Measurements from ENCODE around the gene BIRC3.
"Not testable (repeated sequence)": the region's sequence is repeated elsewhere in the genome, so short reads cannot be mapped to it uniquely, and the experiment has no call there.

Gene BIRC3

DNA sequence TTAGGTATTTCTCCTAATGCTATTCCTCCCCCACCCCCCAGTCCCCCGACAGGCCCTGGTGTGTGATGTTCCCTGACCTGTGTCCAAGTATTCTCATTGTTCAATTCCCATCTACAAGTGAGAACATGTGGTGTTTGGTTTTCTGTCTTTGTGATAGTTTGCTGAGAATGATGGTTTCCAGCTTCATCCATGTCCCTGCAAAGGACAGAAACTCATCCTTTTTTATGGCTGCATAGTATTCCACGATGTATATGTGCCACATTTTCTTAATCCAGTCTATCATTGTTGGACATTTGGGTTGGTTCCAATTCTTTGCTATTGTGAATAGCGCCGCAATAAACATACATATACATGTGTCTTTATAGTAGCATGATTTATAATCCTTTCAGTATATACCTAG, 20.5 kb upstream of the BIRC3 start:
- DNase-seq, result not testable (repeated sequence)

DNA sequence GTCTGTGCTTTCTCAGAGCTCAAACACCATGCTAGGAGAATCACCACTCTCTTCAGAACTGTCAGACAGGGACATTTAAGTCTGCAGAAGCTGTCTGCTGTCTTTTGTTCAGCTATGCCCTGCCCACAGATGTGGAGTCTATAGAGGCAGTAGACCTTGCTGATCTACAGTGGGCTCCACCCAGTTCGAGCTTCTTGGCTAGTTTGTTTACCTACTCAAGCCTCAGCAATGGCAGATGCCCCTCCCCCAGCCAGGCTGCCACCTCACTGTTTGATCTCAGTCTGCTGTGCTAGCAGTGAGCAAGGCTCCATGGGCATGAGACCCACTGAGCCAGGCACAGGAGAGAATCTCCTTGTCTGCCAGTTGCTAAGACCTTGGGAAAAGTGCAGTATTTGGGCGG, 16.4 kb upstream of the BIRC3 start:
- not testable (repeated sequence) for DNase-seq

GRCh38 chr11:102302241-102302640, 15.0 kb upstream of the BIRC3 start:
- DNase-seq, result no peak

GRCh38 chr11:102304686-102305085, 12.6 kb upstream of the BIRC3 start:
- no peak for DNase-seq

DNA sequence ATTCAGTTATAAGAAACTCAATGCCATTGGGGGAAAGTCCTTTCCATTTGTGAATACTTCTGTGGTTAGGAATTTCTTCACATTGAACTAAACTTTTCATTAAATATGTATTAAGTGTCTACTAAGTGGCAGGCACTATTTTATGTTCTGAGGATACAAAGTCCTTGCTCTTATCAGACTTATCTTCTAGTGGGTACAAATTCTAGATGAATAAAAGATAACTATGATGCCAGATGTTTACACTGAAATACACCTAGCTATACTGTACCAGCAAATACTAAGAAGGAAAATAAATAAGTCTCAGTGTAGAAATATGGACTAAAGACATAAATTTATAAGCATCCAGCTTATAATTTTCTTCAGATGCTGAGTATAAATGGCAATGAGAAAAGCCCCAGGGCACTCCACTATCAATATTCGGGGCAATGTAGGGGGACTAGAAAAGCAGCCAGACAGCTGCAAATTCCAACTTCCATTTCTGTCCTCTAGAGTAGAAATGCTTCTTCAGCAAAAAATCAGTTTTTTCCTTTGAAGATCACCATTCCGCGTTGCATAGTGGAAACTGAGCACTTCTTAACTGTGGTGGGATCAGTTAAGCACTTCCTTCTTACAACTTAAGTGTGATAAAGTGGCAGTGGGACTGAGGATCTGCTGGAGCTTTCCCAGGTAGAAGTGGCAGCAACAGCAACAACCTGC, 11.8 kb upstream of the BIRC3 start:
- DNase-seq, result no peak

DNA sequence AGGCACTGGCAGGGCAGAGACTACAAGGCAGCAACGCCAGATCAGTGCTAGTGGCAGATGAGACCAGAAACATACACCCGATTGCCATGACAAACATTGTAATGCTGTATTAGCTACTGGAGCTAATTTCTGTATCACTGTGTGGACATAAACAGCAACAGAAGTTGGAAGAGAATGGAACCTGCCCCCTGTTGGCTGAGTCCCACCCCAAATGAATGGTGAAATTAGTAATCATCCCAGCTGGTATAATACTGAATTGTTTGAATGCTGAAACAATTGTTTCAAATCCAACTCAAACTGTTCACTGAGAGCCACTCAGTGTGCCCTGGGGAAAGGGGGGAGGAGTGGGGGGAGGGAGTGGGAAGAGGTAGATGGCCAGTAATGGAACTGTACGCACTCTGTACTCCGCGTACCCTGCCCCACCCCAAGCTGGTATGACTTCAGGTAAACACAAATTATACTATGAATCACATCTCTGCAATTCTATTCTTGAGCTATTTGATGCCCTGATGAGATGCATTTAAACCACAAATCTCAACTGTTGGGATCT, 11.2 kb upstream of the BIRC3 start:
- DNase-seq, result no peak

- no peak for DNase-seq
Measured at GRCh38 chr11:102306817-102307726, 10.2 kb upstream of the BIRC3 start.

- DNase-seq, result no peak
Measured at GRCh38 chr11:102307727-102308038, 9.6 kb upstream of the BIRC3 start.

GRCh38 chr11:102309621-102310541, 7.4 kb upstream of the BIRC3 start:
- no peak for DNase-seq

DNA sequence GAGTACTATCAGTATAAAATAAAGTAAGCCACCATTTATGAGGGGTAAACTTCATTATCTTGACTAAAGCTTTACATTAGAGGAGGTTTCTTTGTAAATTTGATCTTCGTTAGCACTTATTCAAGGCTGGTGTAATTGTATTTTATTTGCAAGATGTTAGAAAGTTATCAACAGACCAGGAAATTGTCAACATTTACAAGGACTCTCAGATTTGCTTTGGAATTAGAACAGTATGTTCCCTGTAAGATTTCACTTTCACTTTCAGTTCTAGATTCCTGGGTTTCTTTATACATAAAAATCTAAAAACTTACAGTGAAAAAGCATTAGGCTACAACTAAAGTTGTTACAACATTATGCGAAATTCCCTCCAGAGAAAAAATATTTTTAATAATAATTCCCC, 4.6 kb upstream of the BIRC3 start:
- DNase-seq, result no peak

DNA sequence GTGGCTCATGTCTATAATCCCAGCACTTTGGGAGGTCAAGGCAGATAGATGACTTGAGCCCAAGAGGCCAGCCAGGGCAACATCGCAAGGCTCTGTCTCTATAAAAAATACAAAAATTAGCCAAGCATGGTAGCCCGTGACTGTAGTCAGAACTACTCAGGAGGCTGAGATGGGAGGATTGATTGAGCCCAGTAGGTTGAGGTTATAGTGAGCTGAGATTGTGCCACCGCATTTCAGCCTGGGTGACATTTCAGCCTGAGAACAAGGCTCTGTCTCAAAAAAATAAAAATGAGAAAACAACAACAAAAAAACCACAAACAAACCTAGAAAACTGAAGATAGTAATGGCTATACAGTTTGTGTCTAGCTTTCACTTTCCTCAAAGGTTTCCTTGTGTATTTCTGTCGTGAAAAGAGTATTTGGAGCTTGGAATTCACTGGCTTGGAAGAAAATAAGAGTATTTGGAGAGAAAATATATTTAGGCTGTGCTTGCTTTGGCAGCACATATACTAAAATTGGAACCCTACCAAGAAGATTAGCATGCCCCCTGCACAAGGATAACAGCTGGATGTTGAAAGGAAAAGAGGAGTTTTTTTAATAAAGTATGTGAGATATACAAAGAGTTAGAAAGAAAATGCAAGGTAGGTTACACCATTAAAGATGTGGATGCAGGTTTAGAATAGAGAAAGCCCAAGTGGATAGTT, 3.9 kb upstream of the BIRC3 start:
- no peak for DNase-seq

- no peak for DNase-seq
Measured at GRCh38 chr11:102314784-102315183, 2.5 kb upstream of the BIRC3 start.

- no peak for DNase-seq
Measured at GRCh38 chr11:102316346-102316904, 859 bp upstream of the BIRC3 start.

- DNase-seq, result no peak
Measured at GRCh38 chr11:102317768-102318103, 452 bp downstream of the BIRC3 start.

DNA sequence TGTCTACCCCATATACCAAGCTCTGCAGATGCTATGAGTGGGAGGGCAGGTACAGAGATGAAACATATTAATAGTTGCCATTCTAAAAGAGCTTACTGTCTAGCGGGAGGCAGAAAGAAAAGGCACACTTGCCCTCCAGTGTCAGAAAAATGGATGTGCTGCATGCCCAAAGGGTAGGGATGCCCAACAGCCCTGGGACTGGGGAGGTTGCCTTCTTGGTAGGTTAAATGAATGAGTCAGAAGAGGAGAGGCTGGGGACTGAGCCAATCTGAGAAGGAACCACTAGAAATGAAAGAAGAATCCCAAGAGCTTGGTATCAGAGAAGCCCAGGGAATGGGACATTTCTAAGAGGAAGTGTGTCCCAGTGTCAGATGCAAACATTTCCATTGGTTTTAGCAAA, 1.2 kb downstream of the BIRC3 start:
- DNase-seq, result no peak

- DNase-seq, result no peak
Measured at GRCh38 chr11:102319544-102319943, 2.3 kb downstream of the BIRC3 start.

- no peak for DNase-seq
Measured at GRCh38 chr11:102320188-102320587, 2.9 kb downstream of the BIRC3 start.

DNA sequence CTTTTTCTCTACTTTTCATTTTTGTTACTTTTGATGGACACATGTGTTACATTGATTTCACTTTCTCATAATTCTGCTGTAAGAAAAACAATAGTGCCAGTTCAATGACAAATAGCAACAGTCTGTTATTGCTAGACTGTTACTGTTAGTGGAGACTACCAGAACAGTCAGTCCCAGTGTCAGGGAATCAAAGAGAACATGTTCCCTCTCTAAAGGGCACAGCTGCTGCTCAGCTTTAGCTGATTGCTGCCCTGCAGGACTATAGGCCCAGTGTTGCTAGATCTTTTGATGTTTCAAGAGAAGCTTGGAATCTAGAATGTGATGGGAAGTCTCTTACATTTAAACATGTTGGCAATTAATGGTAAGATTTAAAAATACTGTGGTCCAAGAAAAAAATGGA, 3.4 kb downstream of the BIRC3 start:
- DNase-seq, result no peak

DNA sequence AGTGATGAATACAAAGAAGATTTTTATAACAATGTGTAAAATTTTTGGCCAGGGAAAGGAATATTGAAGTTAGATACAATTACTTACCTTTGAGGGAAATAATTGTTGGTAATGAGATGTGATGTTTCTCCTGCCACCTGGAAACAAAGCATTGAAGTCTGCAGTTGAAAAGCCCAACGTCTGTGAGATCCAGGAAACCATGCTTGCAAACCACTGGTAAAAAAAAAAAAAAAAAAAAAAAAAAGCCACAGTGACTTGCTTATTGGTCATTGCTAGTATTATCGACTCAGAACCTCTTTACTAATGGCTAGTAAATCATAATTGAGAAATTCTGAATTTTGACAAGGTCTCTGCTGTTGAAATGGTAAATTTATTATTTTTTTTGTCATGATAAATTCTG, 5.3 kb downstream of the BIRC3 start:
- DNase-seq, result no peak

GRCh38 chr11:102323542-102324251, 6.4 kb downstream of the BIRC3 start:
- DNase-seq, result no peak

DNA sequence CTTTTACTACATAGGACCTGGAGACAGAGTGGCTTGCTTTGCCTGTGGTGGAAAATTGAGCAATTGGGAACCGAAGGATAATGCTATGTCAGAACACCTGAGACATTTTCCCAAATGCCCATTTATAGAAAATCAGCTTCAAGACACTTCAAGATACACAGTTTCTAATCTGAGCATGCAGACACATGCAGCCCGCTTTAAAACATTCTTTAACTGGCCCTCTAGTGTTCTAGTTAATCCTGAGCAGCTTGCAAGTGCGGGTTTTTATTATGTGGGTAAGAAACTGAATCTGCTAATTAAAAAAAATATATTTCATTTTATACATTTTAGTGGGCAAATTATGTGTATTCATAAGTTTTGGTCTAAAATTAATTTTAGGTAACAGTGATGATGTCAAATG, 7.8 kb downstream of the BIRC3 start:
- DNase-seq, result no peak

- no peak for DNase-seq
Measured at GRCh38 chr11:102328748-102329147, 11.5 kb downstream of the BIRC3 start.

Data from retina (tissue), 1 donor.